ENCODE data around the gene ITGA11.

ITGA11 gene

GRCh38 chr15:68328443-68328842 is 103.5 kb downstream of the ITGA11 start:
- DNase-seq = no peak

- no peak for DNase-seq
Measured at GRCh38 chr15:68326711-68327354, 105.1 kb downstream of the ITGA11 start.

GRCh38 chr15:68325726-68326125 is 106.2 kb downstream of the ITGA11 start:
- no peak for DNase-seq

DNA sequence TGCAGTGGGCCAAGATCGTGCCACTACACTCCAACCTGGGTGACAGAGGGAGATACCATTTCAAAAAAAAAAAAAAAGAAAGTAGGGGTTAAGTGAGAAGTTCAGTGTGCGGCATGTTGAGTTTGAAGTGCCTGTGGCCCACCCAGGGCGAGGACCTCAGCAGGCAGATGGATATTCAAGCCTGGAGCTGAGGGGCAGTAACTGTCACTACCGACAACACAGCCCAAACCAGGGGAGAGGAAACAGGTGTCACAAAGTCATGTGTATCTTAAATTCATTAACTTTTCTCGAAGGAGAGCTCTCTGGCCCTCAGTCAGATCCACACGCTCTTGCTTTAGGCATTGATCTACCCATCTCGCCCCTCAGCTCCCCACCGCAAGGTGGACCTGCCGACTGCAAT is 109.2 kb downstream of the ITGA11 start:
- DNase-seq = no peak

DNA sequence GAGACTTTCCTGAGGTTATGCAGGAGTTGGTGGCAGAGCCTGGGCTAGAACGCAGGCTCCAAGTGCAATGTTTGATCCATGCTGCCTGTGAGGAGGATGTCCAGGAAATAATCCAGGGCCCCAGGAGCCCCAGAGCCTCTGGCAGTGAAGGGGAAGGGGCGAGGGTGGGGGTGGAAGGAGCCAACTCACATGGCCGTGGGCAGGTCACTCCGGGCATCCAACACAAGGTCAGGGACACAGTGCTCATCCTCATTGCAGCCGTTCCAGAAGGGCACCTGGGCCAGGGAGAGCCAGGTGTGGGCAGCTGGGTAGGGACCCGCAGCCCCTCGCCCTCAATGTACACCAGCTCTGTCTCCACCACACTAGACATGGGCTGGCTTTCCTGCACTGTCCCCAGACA is 110.7 kb downstream of the ITGA11 start:
- DNase-seq = no peak

DNA sequence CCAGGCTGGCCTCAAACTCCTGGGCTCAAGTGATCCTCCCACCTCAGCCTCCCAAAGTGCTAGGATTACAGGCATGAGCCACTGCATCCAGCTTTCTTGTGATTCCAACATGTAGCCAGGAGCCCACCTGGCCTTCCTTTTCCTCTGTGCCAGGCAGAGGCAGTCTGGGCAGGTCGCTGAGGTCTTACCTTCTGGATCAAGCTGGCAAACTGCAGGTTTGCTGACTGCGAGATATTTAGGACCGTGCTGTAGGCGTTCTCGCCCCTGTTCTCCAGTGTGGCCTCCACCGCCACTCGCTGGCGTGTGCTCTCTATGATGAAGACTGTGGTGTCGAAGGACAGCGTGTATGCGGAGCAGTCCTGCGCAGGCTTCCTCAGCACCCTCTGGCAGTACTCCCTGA is 112.0 kb downstream of the ITGA11 start:
- no peak for DNase-seq

GRCh38 chr15:68318931-68319909 is 112.7 kb downstream of the ITGA11 start:
- no peak for DNase-seq

DNA sequence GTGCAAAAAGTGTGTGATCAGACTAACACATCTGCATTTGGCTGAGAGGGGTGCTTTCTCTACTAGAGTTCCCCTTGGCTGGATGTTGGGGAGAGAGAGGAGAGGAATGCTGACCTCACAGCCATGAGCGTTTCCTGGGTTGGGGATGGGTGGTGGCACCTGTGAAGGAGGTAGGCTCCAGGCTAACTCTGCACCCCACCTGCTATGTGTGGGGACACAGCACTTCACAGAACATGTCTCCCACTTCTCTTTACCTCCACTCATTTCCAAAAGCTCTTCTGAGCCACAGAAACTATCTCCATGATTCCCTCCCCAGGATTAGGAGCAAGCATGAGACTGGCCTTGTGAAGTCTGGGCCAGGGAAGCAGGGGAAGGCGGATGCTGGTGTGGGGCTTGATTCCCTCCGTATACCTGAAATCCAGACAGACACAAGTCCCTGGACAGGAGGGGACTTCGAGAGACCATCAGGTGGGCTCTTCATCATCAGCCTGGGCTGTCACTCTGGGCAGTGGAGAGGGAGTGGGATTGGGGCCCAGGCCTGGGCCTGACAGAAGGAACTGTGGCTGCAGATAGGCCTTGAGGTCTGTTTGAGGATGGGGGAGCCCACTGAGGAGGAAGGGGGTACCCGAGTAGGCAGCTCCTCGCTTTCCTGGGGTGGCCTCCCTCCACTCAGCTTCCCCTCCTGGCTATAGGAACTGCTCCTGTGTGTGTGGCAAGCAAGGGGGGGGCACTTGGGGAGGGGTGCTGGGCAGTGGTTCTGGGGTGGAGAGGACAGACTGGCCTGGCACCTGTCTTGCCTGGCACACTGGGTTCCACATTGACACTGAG is 113.7 kb downstream of the ITGA11 start:
- DNase-seq = no peak

GRCh38 chr15:68317281-68318007 is 114.5 kb downstream of the ITGA11 start:
- no peak for DNase-seq

- DNase-seq = peak; percentile 2
Measured at GRCh38 chr15:68316061-68316804, 115.7 kb downstream of the ITGA11 start.

GRCh38 chr15:68315495-68316031 is 116.4 kb downstream of the ITGA11 start:
- no peak for DNase-seq

GRCh38 chr15:68315035-68315434 is 116.9 kb downstream of the ITGA11 start:
- DNase-seq = no peak

- no peak for DNase-seq
Measured at GRCh38 chr15:68314563-68314962, 117.4 kb downstream of the ITGA11 start.

DNA sequence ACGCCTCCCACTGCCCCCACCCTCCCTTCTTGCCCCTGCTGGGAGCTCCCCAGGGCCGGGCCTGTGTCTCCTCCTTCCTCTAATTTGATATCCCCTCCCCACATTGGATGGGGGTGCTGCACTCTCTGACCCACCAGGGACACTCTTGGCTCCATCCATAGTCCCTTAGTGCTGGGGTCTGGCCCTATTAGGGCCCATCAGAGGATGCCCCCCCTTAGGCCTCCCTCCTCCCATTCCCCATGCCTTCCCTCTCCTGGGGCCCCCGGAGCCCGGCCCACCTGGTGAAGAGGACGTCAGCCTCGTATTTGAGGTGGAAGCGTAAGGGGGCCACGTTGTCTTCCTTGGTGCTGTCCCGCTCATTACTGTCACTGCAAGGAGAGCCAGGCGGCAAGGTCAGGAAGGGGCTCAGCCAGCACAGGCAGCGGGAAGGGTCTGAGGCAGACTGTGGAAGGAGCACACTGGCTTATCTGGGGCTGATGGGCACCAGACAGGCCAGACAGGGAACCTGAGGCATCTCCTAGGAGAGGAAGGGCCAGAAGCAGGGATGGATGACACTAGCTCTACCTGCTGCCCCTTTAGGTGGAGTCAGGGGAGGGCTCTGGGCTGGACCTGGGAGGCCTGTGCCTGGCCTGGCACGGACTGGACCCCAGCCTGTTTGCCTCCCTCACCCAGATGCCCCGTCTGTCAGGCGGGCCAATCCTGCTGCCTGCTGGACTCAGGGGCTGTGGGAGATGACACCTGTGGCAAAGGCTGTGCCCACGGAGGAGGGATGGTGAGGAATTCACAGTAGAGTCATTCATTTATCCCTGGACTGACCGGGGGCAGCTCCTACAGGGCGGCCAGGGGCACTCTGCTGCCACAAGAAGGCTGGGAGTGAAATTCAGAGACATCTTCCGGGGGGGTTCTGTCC is 118.2 kb downstream of the ITGA11 start:
- no peak for DNase-seq

DNA sequence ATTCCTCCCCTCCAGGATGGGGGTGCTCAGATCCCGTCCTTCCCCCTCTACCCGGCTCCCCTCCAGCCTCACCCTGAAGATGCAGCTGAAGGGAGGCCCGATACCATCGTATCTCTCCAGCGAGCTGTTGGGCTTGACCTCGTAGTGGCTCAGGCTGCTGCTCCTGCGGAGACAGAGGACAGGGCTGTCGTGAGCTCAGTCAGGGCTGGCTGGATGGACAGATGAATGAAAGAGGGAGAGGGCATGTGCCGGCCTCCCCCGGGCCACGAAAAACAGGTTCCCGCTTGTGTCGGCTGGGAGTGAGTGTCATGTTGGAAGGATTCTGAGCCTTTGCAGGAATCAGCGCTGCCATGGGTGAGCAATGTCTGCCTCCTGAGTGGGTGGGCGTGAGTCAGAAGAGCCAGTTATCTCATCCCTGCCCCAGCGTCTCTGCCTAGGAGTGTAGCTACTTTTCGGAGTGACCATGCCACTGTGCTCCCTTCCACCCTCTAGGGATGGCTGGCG is 119.2 kb downstream of the ITGA11 start:
- no peak for DNase-seq

DNA sequence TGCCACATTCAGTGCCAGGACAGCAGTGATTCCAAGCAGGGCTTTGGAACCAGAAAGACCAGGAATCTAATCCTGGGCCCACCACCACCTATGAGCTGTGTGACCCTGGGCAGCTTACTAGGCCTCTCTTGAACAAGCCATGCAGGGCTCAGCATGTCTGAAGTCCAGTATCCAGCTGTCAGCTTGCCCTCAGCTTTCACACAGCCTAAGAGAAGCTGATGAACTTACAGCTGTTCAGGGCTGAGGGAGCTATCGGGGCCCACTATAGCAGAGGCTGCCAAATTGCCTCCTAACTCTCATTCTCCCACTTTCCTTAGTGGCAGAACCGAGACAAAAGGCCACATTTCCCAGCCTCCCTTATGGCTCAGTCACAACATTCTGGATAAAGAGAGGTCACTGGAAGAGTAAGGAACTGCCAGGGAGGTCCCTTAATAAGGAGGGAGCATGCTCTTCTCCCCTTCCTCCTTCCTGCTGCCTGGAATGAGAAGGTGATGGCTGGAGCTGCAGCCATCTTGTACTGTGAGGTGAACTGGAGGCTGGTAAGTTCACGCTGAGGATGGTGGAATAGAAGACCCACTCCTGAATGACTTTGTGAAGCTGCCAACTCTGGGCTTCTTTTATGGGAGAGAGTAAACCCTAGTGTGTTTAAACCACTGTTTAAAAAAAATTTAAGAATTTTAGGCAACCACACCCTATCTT is 120.0 kb downstream of the ITGA11 start:
- no peak for DNase-seq

GRCh38 chr15:68311464-68311835 is 120.5 kb downstream of the ITGA11 start:
- DNase-seq = no peak

GRCh38 chr15:68310804-68311463 is 121.0 kb downstream of the ITGA11 start:
- DNase-seq = no peak

GRCh38 chr15:68310178-68310803 is 121.7 kb downstream of the ITGA11 start:
- DNase-seq = no peak
